Measurements from ENCODE around the gene FRMPD1.
A peak's percentile ranks its signal among the peaks of the same experiment; 100 is the strongest.

Gene FRMPD1

DNA sequence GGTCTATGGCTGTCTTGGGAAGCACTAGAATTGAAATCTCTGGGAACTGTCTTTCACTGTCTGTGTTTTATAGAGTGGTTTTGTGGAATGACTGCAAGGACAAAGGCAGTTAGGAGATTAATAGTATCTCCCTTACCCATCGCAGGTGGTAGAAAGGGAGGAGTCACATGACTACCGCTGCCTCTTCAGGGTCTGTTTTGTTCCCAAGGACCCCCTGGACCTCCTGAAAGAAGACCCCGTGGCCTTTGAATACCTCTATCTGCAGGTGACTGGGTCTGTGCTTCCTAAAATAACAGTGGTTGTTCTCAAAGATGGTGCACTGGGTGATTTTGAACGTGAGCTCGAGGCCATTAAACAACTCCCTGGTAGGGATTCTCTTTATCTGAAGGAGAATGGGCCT is 80.1 kb downstream of the FRMPD1 start:
- Histone ChIP-seq H3K79me1 (ENCODE audit: low read length) (no peaks in the 10 kb centered on the region), H3K18ac (ENCODE audit: low read length) (no peak overlapping the region), H2BK15ac (replicated peaks; ENCODE audit: low read depth) (no peak overlapping the region), H4K5ac (ENCODE audit: low read length) (no peak overlapping the region), H3K36me3 (ENCODE audit: control insufficient read depth, insufficient read depth, low read length) (no peaks in the 10 kb centered on the region), H2BK120ac (ENCODE audit: low read depth, low read length) (no peak overlapping the region), H3K4ac (ENCODE audit: low read depth, low read length) (no peak overlapping the region), H3K4me2 (ENCODE audit: low read length) (no peak overlapping the region), H3K23ac (ENCODE audit: low read length) (no peak overlapping the region), H4K8ac (ENCODE audit: low read depth, low read length) (no peak overlapping the region), H2AK5ac (ENCODE audit: low read length) (no peak overlapping the region), H3K9ac (ENCODE audit: low read length) (no peak overlapping the region), H2BK5ac (ENCODE audit: low read length) (no peak overlapping the region), H3K56ac (ENCODE audit: low read length) (no peak overlapping the region), H3K27me3 (ENCODE audit: insufficient read depth, low read length, poor library complexity) (no peaks in the 10 kb centered on the region), H3K4me1 (ENCODE audit: control insufficient read depth, low read depth, low read length) (no peaks in the 10 kb centered on the region), H3K27ac (ENCODE audit: low read depth, low read length) (no peak overlapping the region), H3K79me2 (ENCODE audit: control insufficient read depth, insufficient read depth, low read length) (no peaks in the 10 kb centered on the region), H3K4me3 (ENCODE audit: low read length) (no peak overlapping the region)
- DNase-seq, result no peak
- WGBS (ENCODE audit: extremely low coverage, insufficient coverage, low lambda C conversion rate), result no CpG with 5 or more reads among the region's 5 CpGs

GRCh38 chr9:37732086-37732741 is 81.5 kb downstream of the FRMPD1 start:
- H3K56ac ChIP-seq (ENCODE audit: low read length), result no peak overlapping the region
- H3K4me1 ChIP-seq (ENCODE audit: control insufficient read depth, low read depth, low read length), result no peaks in the 10 kb centered on the region
- no peaks in the 10 kb centered on the region for H3K79me1 ChIP-seq (ENCODE audit: low read length)
- H3K36me3 ChIP-seq (ENCODE audit: control insufficient read depth, insufficient read depth, low read length), result no peaks in the 10 kb centered on the region
- no peak overlapping the region for H4K5ac ChIP-seq (ENCODE audit: low read length)
- H3K27me3 ChIP-seq (ENCODE audit: insufficient read depth, low read length, poor library complexity), result no peaks in the 10 kb centered on the region
- no peak overlapping the region for H3K23ac ChIP-seq (ENCODE audit: low read length)
- WGBS (ENCODE audit: extremely low coverage, insufficient coverage, low lambda C conversion rate), result no CpG with 5 or more reads among the region's 10 CpGs
- no peak overlapping the region for H2AK5ac ChIP-seq (ENCODE audit: low read length)
- no peak overlapping the region for H2BK5ac ChIP-seq (ENCODE audit: low read length)
- H3K27ac ChIP-seq (ENCODE audit: low read depth, low read length), result no peak overlapping the region
- H2BK15ac ChIP-seq (replicated peaks; ENCODE audit: low read depth), result no peak overlapping the region
- no peak overlapping the region for H3K4me3 ChIP-seq (ENCODE audit: low read length)
- H4K8ac ChIP-seq (ENCODE audit: low read depth, low read length), result no peak overlapping the region
- H3K9ac ChIP-seq (ENCODE audit: low read length), result no peak overlapping the region
- no peaks in the 10 kb centered on the region for H3K79me2 ChIP-seq (ENCODE audit: control insufficient read depth, insufficient read depth, low read length)
- peak; percentile 30 for DNase-seq
- no peak overlapping the region for H2BK120ac ChIP-seq (ENCODE audit: low read depth, low read length)
- no peak overlapping the region for H3K4ac ChIP-seq (ENCODE audit: low read depth, low read length)
- no peak overlapping the region for H3K18ac ChIP-seq (ENCODE audit: low read length)
- H3K4me2 ChIP-seq (ENCODE audit: low read length), result no peak overlapping the region

DNA sequence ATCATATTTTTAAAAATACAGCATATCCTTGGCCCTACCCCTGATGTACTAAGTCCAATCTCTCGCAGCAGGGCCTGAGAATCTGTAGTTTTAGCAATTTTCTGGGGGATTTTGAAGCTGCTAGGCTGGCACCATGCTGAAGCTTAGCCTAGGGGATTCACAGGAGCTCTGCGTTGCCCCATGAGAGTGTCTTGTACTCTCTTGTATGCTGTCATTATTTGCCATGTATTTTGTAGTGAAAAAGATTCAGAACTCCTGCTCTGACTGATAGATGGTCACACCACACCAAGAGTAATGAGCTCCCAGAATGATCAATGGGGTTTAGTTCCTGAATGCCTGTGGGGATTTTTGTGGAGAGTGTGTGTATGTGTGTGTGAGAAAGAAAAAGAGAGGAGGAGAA is 82.2 kb downstream of the FRMPD1 start:
- Histone ChIP-seq H3K79me1 (ENCODE audit: low read length) (no peaks in the 10 kb centered on the region), H2BK5ac (ENCODE audit: low read length) (no peak overlapping the region), H2AK5ac (ENCODE audit: low read length) (no peak overlapping the region), H3K4ac (ENCODE audit: low read depth, low read length) (no peak overlapping the region), H3K4me2 (ENCODE audit: low read length) (no peak overlapping the region), H4K5ac (ENCODE audit: low read length) (no peak overlapping the region), H3K9ac (ENCODE audit: low read length) (no peak overlapping the region), H3K36me3 (ENCODE audit: control insufficient read depth, insufficient read depth, low read length) (no peaks in the 10 kb centered on the region), H3K56ac (ENCODE audit: low read length) (no peak overlapping the region), H2BK120ac (ENCODE audit: low read depth, low read length) (no peak overlapping the region), H3K4me3 (ENCODE audit: low read length) (no peak overlapping the region), H3K18ac (ENCODE audit: low read length) (no peak overlapping the region), H3K23ac (ENCODE audit: low read length) (no peak overlapping the region), H2BK15ac (replicated peaks; ENCODE audit: low read depth) (no peak overlapping the region), H4K8ac (ENCODE audit: low read depth, low read length) (no peak overlapping the region), H3K79me2 (ENCODE audit: control insufficient read depth, insufficient read depth, low read length) (no peaks in the 10 kb centered on the region), H3K27ac (ENCODE audit: low read depth, low read length) (no peak overlapping the region), H3K4me1 (ENCODE audit: control insufficient read depth, low read depth, low read length) (no peaks in the 10 kb centered on the region), H3K27me3 (ENCODE audit: insufficient read depth, low read length, poor library complexity) (no peaks in the 10 kb centered on the region)
- DNase-seq, result no peak
- WGBS (ENCODE audit: extremely low coverage, insufficient coverage, low lambda C conversion rate), result no CpG with 5 or more reads among the region's 2 CpGs

- Histone ChIP-seq H3K18ac (ENCODE audit: low read length) (no peak overlapping the region), H3K79me1 (ENCODE audit: low read length) (no peaks in the 10 kb centered on the region), H3K4me3 (ENCODE audit: low read length) (no peak overlapping the region), H3K56ac (ENCODE audit: low read length) (no peak overlapping the region), H2BK120ac (ENCODE audit: low read depth, low read length) (no peak overlapping the region), H3K4me2 (ENCODE audit: low read length) (no peak overlapping the region), H2BK5ac (ENCODE audit: low read length) (no peak overlapping the region), H3K4ac (ENCODE audit: low read depth, low read length) (no peak overlapping the region), H3K27me3 (ENCODE audit: insufficient read depth, low read length, poor library complexity) (no peaks in the 10 kb centered on the region), H3K9ac (ENCODE audit: low read length) (no peak overlapping the region), H2BK15ac (replicated peaks; ENCODE audit: low read depth) (no peak overlapping the region), H3K79me2 (ENCODE audit: control insufficient read depth, insufficient read depth, low read length) (no peaks in the 10 kb centered on the region), H4K8ac (ENCODE audit: low read depth, low read length) (no peak overlapping the region), H3K23ac (ENCODE audit: low read length) (no peak overlapping the region), H3K36me3 (ENCODE audit: control insufficient read depth, insufficient read depth, low read length) (no peaks in the 10 kb centered on the region), H3K4me1 (ENCODE audit: control insufficient read depth, low read depth, low read length) (no peaks in the 10 kb centered on the region), H3K27ac (ENCODE audit: low read depth, low read length) (no peak overlapping the region), H2AK5ac (ENCODE audit: low read length) (no peak overlapping the region), H4K5ac (ENCODE audit: low read length) (no peak overlapping the region)
- no peak for DNase-seq
- no CpG with 5 or more reads among the region's 5 CpGs for whole genome bisulfite sequencing (ENCODE audit: extremely low coverage, insufficient coverage, low lambda C conversion rate)
These were observed 88.5 kb downstream of the FRMPD1 start for GRCh38 chr9:37739222-37739621.

- Histone ChIP-seq H2BK5ac (ENCODE audit: low read length) (no peak overlapping the region), H3K18ac (ENCODE audit: low read length) (no peak overlapping the region), H3K36me3 (ENCODE audit: control insufficient read depth, insufficient read depth, low read length) (no peaks in the 10 kb centered on the region), H3K4me2 (ENCODE audit: low read length) (no peak overlapping the region), H3K79me2 (ENCODE audit: control insufficient read depth, insufficient read depth, low read length) (no peaks in the 10 kb centered on the region), H3K27ac (ENCODE audit: low read depth, low read length) (no peak overlapping the region), H2AK5ac (ENCODE audit: low read length) (no peak overlapping the region), H3K4me3 (ENCODE audit: low read length) (no peak overlapping the region), H3K23ac (ENCODE audit: low read length) (no peak overlapping the region), H4K8ac (ENCODE audit: low read depth, low read length) (no peak overlapping the region), H3K79me1 (ENCODE audit: low read length) (no peaks in the 10 kb centered on the region), H3K4me1 (ENCODE audit: control insufficient read depth, low read depth, low read length) (no peaks in the 10 kb centered on the region), H3K56ac (ENCODE audit: low read length) (no peak overlapping the region), H3K27me3 (ENCODE audit: insufficient read depth, low read length, poor library complexity) (no peaks in the 10 kb centered on the region), H3K4ac (ENCODE audit: low read depth, low read length) (no peak overlapping the region), H2BK120ac (ENCODE audit: low read depth, low read length) (no peak overlapping the region), H2BK15ac (replicated peaks; ENCODE audit: low read depth) (no peak overlapping the region), H3K9ac (ENCODE audit: low read length) (no peak overlapping the region), H4K5ac (ENCODE audit: low read length) (no peak overlapping the region)
- WGBS (ENCODE audit: extremely low coverage, insufficient coverage, low lambda C conversion rate), result no CpG with 5 or more reads among the region's 16 CpGs
- DNase-seq, result no peak
These were observed 89.4 kb downstream of the FRMPD1 start for GRCh38 chr9:37740128-37740527.
